Erythroblast (primary cell): ENCODE data around the gene NCR2.
"Not testable (repeated sequence)": the region's sequence is repeated elsewhere in the genome, so short reads cannot be mapped to it uniquely, and the experiment has no call there.

Experiments used
- DNase-seq, 2 experiments: peaks; one replicate each; lab custom pipeline; 2025; lab: John Stamatoyannopoulos, UW
- GATA1 ChIP-seq: IDR thresholded peaks from 2 replicates; pipeline ENCODE4 v1.6.1; 2011; ENCODE audit warnings: low read depth, mild to moderate bottlenecking, control low read depth, low read length, moderate library complexity
- POLR2A ChIP-seq: IDR thresholded peaks from 2 replicates; pipeline ENCODE4 v1.6.1; 2011; ENCODE audit warnings: mild to moderate bottlenecking, low read length

Gene NCR2

GRCh38 chr6:41335296-41335695 is at the start of gene NCR2:
Gene NCR2 (plus strand): TSS chr6:41335608. CDS start chr6:41335877, 269 bp downstream.
- TF ChIP-seq GATA1 (no peak), POLR2A (no peak)
- no peak for DNase-seq

- TF ChIP-seq POLR2A (no peak), GATA1 (no peak)
- peak in 1 of 2 experiments; percentile 7 for DNase-seq
These were observed 48.7 kb upstream of the NCR2 start, which contains the start of gene TREM1 for GRCh38 chr6:41286544-41287346. Gene TREM1 (minus strand): TSS chr6:41286682. CDS start chr6:41286655, 27 bp downstream.

GRCh38 chr6:41288030-41288753 is 47.2 kb upstream of the NCR2 start:
- no peak for DNase-seq
- TF ChIP-seq POLR2A (no peak), GATA1 (no peak)

GRCh38 chr6:41288754-41289129 is 46.7 kb upstream of the NCR2 start:
- no peak for DNase-seq
- TF ChIP-seq POLR2A, result no peak
- TF ChIP-seq GATA1, result no peak

GRCh38 chr6:41289815-41290214 is 45.6 kb upstream of the NCR2 start:
- DNase-seq, result no peak
- TF ChIP-seq GATA1 (no peak), POLR2A (no peak)

GRCh38 chr6:41291717-41292116 is 43.7 kb upstream of the NCR2 start:
- no peak for DNase-seq
- TF ChIP-seq POLR2A (no peak), GATA1 (no peak)

- DNase-seq, result peak in 1 of 2 experiments; percentile 13
- TF ChIP-seq POLR2A (no peak), GATA1 (no peak)
These were observed 41.1 kb upstream of the NCR2 start for GRCh38 chr6:41294214-41294872.

GRCh38 chr6:41297248-41297647 is 38.2 kb upstream of the NCR2 start:
- DNase-seq, result not testable (repeated sequence)

GRCh38 chr6:41298785-41299502 is 36.5 kb upstream of the NCR2 start:
- TF ChIP-seq POLR2A (no peak), GATA1 (no peak)
- DNase-seq, result no peak

GRCh38 chr6:41302638-41303037 is 32.8 kb upstream of the NCR2 start:
- no peak for TF ChIP-seq GATA1
- TF ChIP-seq POLR2A, result no peak
- DNase-seq, result no peak

GRCh38 chr6:41306187-41306854 is 29.1 kb upstream of the NCR2 start:
- peak; percentile 60 to 80 for DNase-seq
- TF ChIP-seq GATA1 (no peak), POLR2A (no peak)

GRCh38 chr6:41315203-41315602 is 20.2 kb upstream of the NCR2 start:
- TF ChIP-seq GATA1 (no peak), POLR2A (no peak)
- no peak for DNase-seq
